Glomerular visceral epithelial cell (primary cell): ENCODE measurements around the gene APCDD1L.

ENCODE experiments used
- DNase-seq: peaks from one replicate; pipeline ENCODE4 v3.0.0-alpha.2; 2016; ENCODE audit errors: extremely low spot score

The APCDD1L gene

GRCh38 chr20:58545565-58546415, 30.6 kb upstream of the APCDD1L start:
- DNase-seq, result no peak

- no peak for DNase-seq
Measured at GRCh38 chr20:58544891-58545290, 29.7 kb upstream of the APCDD1L start.

- DNase-seq, result no peak
Measured at GRCh38 chr20:58544286-58544685, 29.1 kb upstream of the APCDD1L start.

GRCh38 chr20:58543274-58543673, 28.1 kb upstream of the APCDD1L start:
- no peak for DNase-seq

- peak; percentile 80 for DNase-seq
Measured at GRCh38 chr20:58542411-58543095, 27.4 kb upstream of the APCDD1L start.

- peak; percentile 38 for DNase-seq
Measured at GRCh38 chr20:58542034-58542410, 26.8 kb upstream of the APCDD1L start.

GRCh38 chr20:58538752-58539151, 23.6 kb upstream of the APCDD1L start:
- peak; percentile 32 for DNase-seq

- DNase-seq, result no peak
Measured at GRCh38 chr20:58537831-58538230, 22.6 kb upstream of the APCDD1L start.

GRCh38 chr20:58536289-58536688, 21.1 kb upstream of the APCDD1L start:
- no peak for DNase-seq

- no peak for DNase-seq
Measured at GRCh38 chr20:58531657-58532056, 16.5 kb upstream of the APCDD1L start.

GRCh38 chr20:58531063-58531462, 15.9 kb upstream of the APCDD1L start:
- DNase-seq, result no peak

- DNase-seq, result no peak
Measured at GRCh38 chr20:58528412-58528811, 13.2 kb upstream of the APCDD1L start.

- no peak for DNase-seq
Measured at GRCh38 chr20:58526411-58526810, 11.2 kb upstream of the APCDD1L start.

- DNase-seq, result peak; percentile 82
Measured at GRCh38 chr20:58524814-58525213, 9.6 kb upstream of the APCDD1L start.

- DNase-seq, result no peak
Measured at GRCh38 chr20:58523971-58524315, 8.7 kb upstream of the APCDD1L start.

- DNase-seq, result no peak
Measured at GRCh38 chr20:58523072-58523970, 8.1 kb upstream of the APCDD1L start.

- no peak for DNase-seq
Measured at GRCh38 chr20:58522666-58523065, 7.5 kb upstream of the APCDD1L start.

GRCh38 chr20:58521763-58522162, 6.6 kb upstream of the APCDD1L start:
- DNase-seq, result no peak

GRCh38 chr20:58519940-58520712, 4.9 kb upstream of the APCDD1L start:
- peak; percentile 24 for DNase-seq

- no peak for DNase-seq
Measured at GRCh38 chr20:58518896-58519593, 3.8 kb upstream of the APCDD1L start.

- no peak for DNase-seq
Measured at GRCh38 chr20:58518387-58518786, 3.2 kb upstream of the APCDD1L start.
